ENCODE measurements around the gene ALX4.

The ALX4 gene

DNA sequence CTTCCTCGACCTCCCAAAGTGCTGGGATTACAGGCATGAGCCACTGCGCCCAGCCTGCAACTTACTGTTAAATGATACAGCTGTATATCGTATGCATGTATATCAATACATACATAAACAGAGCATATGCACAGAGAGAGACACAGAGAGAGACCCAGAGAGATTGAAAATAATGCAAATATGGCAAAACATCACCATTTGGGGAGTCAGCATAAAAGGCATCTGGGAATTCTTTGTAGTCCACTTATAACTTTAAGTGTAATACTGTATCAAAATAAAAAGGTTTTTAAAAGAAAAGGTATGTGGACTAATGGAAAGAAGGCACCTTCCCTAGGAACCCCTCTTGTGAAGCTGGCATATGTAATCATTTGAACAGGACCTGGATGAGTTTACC lies 21.8 kb downstream of the ALX4 start:
- no peak for DNase-seq

DNA sequence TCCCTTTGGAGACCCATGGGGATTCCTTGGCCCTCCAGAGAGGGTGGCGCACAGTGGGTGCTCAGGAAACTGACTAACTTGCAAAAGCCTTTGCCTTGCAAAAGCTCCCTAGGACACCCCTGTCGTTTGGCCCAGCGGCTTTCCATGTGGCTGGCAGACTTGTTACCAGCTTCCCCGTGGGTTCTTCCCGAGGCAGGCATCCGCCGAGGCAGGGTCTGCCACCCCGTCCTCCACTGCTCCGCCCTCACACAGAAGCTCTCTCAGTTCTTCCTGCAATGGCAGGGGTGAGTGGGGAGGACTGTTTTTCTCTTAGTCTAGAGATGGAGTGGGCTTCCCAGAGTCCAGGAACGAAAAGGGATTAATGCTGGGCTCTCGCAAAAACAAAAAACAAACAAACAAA lies 23.0 kb downstream of the ALX4 start:
- DNase-seq: no peak

DNA sequence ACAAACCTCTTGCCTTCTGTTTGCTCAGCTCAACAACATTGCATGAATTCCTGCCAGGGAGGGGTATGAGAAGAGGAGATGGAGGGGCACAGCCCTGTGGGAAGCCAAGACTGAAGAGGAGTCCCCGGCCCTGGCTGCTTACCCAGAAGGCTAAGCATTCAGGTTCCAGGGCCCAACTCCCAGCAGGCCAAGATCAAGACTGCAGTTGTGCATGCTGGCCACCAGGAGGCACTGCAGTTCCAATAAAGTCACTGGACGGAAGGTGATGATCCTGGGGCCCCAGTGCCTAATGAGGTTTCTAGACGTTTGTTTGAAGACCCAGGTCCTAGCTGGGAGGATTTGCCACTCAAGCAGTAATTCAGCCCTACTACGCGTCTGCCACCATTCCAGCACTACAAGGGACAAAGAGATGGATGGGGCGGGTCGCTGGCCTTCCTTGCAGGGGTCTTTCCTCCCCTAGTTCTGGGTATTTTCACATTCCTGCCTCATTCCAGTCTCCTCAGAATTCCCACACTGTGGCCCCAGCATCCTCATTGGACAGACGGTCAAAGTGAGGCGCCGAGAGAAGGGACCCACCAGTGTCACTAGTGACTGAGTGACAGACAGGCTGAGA lies 23.6 kb downstream of the ALX4 start:
- peak; percentile 62 to 66 for DNase-seq

DNA sequence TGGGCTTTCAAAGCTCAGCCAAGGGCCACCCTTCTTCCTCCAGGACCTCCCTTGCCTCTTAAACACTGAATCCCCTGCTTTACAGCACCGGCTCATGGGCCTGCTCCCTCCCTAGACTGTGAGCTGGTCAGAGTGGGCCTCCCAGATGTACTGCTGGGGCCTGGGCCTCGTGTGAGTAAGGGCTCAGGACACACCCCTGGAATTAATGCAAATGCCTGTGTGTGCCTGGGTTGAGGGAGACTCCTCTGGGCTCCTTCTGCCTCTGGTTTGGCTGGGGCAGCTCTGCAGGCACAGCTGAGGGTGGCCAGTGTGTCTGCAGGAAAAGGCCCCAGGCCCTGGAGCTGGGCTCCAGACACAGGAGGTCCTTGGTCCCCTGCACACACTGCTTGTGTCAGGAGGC lies 24.2 kb downstream of the ALX4 start:
- DNase-seq: no peak

DNA sequence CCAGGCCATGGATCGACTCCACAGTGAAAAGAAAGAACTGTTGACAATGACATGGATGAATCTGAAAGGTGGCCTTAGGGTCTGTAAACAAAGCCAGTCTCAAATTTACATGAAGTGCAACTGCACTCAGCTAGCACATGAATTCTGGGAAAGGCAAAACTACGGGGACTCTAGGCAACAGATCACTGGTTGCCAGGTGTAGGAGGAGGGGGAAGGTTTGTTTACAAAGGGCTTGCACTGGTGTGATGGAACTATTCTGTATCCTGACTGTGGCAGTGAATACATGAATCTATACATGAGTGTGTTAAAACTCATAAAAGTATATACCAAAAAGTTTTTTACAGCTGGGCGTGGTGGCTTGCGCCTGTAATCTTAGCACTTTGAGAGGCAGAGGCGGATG lies 27.3 kb downstream of the ALX4 start:
- DNase-seq: no peak

DNA sequence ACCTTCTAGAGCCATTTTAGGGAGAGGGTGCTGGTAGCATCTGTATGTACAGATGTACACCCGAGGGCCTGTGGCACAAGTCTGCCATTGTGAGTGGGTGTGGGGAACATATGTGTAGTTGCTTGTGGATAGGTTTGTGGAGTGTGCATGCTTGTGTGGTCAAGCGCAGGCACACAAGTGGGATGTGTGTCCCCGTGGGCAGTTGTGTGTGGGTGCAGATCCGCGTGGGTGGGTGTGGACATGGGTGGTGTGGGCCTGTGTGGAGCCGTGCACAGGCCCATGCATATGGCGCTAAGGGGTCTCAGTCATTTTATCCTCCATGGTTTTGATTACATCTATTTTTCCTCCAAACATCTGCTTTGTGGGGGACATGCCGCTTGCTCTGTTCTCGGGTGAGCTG lies 28.8 kb downstream of the ALX4 start:
- DNase-seq: no peak

DNA sequence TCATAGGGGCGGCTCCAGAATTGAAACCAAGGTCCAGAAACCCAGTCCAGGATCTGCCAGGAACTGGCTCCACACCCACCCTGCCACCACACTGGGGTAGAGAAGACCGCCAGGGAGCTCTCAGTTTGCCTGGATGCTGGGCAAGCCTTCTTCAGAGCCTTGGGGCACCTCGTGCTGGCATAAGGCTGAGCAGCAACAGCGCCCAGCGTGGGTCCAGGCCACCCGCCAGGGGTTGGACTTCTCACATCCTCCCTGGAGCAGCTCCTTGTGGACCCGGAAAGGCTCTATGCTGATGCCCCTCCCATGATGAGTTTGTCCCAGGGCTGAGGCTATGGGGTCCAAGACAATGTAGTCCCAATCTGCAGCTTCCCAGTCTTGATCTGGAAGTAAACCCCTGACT lies 29.7 kb downstream of the ALX4 start:
- DNase-seq: no peak

DNA sequence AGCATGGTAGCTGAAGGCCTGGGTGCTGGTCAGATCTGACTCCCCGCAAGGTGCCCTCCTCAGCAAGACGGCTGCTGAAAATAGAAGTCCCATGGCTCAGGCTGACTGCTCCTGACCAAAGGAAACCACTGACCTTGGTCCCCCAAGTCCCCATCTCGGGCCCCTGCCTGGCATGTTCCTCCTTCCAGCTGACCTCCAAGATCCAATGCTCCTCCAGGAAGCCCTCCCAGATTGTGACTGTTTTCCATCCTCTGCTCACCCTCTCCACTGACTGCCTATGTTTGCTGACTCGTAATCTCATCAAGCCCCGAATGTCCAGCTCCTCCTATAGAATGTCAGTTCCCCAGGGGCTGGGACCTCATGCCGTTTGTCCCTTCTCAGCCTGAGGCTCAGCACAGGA lies 30.5 kb downstream of the ALX4 start:
- DNase-seq: no peak

DNA sequence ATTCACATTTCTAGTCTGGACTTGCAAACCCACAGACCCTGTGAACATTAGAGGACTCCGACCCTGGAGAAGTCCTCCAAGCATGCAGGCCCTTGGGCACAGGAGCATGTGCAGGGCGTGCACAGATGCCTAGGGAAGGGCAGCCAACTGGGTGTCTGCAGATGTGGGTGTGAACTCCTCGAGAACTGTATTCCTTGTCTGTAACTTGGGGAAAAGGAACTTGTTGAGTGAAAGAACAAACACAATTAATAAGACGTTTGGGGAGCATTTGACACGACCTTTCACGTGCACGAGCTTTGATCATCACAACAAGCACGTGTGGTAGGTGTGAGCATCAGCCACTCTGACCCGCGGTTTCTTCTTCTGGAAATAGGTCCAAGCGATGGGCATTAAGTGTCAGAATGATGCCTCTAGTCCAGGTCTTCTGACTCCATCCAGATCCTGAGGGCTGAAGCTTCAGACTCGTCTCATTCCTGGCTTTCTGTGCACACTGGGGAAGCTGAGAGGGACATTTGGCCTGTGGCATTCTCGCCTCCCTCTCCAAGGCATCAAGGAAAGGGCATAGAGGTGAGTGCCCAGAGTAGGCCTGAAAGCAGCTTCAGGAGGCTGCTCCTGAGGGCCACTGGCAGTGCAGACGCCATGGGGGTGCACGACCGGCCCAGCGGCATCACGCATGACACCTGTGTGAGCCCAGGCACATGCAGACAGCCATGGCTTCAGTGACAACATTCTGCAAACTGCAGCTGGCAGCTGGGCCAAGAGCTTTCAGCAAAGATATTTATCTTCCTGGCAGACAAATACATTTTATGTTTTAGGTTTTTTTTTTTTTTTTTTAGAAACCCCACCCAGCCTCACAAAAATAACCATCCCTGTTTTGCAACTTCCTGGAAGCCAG lies 32.5 kb downstream of the ALX4 start:
- no peak for DNase-seq

DNA sequence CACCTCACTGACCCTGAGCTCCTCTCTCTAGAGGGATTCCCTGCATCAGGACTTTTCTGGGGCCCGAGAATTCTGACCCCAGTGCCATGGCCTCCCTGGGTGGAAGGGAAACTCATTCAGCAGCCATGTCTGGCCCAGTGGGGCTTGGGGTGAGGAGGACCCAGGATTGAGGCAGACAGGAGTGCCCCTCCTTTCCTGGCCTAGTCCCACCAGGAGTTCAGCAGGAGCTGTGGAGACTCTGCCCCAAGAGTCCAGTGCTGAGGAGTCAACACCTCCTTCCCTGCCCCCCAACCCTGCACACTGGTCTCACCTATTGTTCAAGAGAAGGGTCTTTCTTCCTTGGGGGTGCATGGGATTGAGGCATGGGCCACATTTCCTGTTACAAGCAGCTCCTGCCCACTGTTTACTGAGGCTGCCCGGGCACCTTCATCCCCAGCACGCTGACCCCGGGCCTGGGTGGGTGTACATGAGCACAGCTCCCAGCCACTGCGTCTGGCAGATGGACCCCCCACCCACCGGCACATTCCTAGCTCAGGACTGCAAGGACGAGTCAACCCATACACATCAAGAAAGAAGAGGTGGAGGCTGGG lies 33.9 kb downstream of the ALX4 start:
- DNase-seq: no peak

DNA sequence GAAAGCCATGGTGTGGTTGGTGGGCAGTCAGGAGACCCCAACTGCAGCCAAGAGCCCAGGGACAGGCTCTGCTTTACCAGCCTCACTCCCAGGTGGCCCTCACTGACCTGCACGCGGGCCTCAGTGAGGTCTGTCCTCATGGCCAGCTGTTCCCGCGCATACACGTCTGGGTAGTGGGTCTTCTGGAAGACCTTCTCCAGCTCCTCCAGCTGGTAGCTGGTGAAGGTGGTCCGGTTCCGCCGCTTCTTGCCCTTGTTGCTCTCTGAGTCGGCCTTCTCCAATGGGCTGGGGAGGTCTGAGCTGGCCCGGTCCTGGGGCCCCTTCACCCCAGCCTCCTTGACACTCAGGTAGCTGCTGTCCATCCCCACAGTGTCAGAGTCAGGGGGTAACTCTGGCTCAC lies 34.7 kb downstream of the ALX4 start:
- DNase-seq: no peak

DNA sequence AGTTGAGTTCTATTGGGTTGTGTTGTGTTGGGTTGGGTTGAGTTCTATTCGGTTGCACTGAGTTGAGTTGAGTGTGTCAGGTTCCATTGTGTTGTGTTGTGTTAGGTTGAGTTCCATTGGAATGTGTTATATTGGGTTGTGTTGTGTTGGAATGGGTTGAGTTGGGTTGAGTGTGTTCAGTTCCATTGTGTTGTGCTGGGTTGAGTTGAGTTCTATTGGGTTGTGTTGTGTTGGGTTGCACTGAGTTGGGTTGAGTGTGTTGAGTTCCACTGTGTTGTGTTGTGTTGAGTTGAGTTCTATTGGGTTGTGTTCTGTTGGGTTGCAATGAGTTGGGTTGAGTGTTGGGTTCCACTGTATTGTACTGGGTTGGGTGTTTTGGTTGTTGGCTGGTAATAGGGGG lies 35.5 kb downstream of the ALX4 start:
- no peak for DNase-seq

DNA sequence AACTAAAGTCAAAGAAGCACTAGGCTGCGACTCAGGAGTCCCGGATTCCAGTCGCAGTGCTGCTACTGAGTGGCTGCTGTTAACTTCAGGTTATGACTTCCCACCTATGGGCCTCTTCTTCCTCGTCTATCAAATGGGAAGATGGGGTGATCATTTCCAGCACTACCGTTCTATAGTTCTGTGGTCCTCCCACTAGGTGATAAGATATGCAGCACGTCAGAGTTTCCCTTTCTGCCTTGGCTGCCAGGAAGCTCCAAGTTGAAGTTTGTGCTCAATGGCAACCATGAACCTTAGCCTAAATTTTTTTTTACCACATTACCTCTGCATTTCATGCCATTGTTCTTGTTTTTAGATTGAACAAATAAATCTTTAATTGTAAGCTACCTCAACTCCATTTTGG lies 38.7 kb downstream of the ALX4 start:
- DNase-seq: no peak

DNA sequence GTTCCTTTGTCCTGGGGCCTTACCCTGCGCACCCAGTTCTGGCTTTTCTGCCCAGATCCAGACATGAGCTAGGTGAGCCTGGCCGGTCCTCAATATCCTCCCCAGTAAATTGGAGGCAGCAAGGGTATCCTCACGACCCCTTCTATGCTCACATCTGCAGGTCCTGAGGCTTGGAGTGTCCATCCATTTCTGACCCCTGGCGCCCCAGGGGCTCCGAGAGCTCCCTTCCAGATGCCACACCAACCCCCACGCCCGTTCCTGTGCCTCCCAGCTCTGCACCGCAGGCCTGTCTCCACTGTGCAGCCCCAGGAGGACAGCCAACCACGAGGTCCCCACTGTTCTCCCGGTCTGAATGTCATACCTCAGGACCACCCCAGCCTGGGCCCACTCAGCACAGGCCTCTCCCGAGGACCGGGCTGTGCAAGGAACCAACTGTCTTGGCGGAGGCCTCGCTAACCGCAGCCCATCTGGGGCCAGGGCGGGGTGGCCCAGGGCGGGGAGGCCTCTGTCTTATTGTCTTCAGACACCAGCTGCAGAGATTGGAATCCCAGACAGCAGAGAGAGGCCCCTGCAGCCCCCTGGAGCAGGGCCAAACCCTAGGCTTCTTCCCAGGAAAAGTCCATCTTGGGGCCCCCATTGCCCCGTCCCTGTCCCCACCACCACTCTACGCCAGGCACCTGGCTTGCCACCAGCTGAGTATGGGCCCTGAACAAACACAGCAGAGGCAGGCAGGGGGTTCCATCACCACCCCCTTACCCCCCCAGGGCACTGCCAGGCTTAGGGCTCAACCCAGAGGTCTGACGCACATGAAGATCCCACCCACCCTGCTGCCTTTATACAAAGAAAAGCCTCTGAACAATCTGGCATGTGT lies 39.3 kb downstream of the ALX4 start:
- no peak for DNase-seq

DNA sequence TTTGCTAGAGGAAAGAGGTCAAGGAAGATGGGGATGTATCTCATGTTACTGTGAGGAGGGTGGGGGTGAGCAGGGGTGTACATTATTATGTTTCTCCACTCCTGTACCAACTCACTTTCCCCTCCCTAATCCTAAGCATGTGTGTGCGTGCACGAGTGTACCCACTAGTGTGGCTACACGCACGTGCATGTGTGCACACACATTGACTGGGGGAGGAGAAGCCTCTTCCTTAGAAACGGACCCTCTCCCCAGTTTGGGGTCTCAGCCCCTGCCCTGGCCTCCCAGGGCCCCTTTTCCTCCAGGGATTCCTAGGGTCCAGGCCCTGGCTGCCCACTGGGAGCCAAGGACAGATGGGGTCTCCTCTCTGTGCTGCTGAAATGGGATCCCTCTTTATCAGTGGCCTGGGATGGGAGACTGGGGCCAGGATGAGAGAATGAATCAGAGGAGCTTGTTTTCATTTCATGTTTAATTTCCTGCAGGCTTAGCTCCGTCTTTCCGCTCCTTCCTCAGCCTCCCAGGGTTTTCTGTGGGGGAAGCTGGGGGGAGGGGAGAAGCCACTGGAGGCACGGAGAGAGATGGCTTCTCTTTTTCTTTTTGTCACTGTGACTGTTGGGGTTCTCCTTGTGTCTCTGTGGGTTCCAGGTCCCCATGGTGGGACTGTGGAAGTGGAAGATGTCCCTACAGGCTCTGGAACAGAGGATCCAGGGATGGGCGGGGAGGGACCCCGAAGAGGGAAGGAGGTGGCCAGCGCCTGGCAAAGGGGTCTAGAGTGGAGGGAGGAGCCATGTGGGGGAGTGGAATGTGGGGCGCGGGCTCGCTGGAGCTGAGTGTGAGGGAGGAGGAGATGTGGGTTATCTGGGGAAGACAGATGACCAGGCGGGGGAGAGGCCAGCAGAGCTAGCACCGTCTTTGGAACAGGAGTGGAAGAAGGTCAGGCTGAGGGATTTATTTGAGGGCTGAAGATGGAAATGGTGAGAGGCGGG lies 40.3 kb downstream of the ALX4 start:
- no peak for DNase-seq

DNA sequence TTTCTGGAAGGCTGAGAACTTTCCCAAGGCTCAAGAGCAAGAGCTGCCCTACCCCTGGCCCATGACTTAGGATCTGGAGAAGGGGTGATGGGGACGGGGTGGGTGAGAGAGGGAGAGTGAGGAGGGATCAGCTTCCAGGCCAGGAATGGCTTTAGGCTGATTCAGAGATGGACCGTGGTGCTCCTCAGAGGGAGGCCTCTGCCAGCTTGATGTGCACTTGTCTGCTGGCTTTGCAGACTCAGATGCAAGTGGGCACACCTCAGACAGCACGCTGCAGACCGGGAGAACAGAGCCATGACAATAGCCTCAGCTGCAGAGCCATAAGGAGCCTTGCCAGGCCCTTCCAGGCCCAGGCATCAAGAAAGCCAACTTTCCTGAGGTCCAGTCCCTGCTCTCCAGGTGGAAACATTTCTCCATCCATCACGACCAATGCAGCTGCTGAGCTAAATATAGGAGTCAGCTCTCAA lies 41.3 kb downstream of the ALX4 start:
- DNase-seq: no peak

DNA sequence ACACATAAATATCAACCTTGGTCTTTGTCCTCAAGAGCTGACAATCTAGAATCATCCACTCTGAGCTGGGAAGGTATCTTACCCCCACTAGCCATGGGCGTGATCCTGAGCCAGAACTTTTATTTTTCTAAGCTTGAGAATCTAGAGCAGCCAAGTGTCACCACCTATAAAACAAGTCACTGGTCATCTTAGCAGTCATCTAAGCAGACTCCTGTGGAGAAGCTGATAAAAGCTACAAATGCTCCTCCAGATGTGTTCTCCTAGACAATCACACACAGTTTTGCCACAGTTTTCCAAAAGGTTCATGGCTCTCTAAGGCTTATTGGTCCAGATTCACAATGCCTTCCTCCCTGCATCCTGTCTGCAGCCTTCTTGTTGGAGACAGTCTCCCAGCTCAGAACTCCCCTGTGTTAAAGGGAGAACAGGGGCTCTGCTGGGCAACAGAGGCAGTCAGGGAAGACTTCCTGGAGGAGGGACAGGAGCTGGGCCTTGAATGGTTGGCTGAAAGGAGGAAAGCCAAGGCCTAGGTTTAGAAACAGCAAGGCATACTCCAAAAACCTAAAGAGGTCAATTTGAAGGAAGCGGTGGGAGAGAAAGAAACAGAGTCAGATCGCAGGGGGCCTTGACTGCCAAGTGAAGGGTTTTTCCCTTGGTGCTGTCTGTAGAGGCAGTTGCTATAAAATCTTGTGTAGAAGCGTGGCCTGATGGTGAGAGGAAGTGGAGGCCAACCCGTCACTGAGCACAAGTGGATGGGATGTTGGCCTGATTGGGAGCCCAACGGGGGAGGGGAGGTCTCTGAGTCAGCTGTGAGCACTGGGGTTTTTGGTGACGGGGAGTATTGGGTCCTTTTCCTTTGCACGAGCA lies 42.0 kb downstream of the ALX4 start:
- no peak for DNase-seq

DNA sequence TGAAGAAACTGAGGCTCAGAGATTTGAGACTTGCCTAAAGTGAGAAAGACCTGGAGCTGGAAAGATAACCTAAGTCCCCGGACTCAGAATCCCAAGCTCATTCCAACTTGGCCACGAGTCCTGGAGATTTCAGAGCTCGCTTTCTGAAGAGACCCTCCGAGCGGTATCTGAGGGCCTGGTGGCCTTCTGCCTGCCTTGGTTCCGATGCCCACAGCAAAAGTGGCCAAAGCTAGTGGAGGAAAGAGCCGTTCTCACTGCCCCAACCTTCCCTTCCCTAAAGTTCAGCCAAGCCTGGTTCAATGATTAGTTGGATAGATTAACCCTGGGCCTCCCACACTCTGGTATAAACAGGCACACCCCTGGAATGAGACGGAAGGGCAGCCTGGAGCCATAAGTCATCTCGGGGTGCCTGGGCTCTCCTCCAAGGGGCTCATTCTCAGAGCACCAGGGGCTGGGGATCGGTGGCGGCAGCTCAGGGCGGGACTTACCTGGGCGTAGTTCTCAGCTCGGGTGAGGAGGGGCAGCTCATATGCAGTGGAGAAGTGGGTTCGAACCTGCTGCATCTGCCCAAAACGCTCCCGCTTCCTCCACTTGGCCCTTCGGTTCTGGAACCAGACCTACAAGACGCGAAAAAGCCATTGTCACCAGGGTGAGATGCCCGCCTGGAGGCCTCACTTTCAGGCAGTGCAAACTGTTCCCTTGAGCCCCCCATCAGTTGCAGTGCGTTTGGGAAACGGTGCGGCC lies 42.8 kb downstream of the ALX4 start:
- DNase-seq: no peak

DNA sequence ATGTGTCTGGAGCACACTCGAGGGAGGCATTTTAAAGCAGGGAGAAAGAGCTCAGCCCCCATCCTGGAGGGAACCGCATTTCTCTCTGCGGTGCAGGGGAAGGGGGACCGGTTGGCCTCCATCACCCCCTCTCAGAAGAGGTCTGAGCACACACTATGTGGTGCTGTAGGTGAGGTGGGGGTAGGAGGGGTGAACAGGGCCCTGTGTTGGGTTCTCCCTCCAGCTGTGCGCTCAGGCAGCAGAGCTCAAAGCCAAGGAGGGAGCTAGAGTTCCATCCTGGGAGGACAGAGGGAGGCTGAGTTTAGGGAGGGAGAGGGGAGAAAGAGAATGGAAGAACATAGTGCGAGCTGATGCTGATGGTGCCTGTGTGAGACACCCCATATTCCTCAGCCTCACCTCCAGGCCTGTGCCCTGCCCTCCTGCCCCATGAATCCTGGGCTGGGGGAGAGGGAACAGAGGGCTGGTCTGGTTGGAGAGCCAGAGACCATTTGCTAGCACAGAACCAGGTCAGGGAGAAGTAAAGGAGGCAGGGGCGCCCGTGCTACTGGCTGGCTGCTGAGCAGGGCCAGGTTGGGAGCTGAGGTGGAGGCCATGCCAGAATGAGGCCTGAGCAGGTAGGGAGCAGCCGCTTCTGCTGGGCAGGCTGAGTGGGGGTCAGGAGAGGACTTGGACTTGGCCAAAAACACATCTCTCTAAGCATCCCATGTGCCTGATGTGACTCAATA lies 43.7 kb downstream of the ALX4 start:
- DNase-seq: no peak

Data from NCI-H2081 (cell line).